Glutamatergic neuron (in vitro differentiated cells): ENCODE measurements around the gene GTF2IRD1. TPM values are rescaled to one million over a fixed set of nuclear protein-coding genes. Genes with fewer than 3 reads are reported as not detected.

Experiments used
- DNase-seq: peaks from one replicate; pipeline ENCODE4 v3.0.0; 2022
- H3K27ac Mint-ChIP-seq: one replicate; pipeline ENCODE4 v1.8.0; 2020; ENCODE audit warnings: mild to moderate bottlenecking, mixed read lengths, inconsistent platforms; ENCODE audit not compliant: unreplicated experiment
- H3K27me3 Mint-ChIP-seq: one replicate; pipeline ENCODE4 v1.8.0; 2020; ENCODE audit warnings: mild to moderate bottlenecking, moderate library complexity, mixed read lengths, inconsistent platforms; ENCODE audit not compliant: unreplicated experiment
- H3K36me3 Mint-ChIP-seq: one replicate; pipeline ENCODE4 v1.8.0; 2020; ENCODE audit warnings: mild to moderate bottlenecking, mixed read lengths, inconsistent platforms; ENCODE audit not compliant: unreplicated experiment
- H3K4me1 Mint-ChIP-seq: one replicate; pipeline ENCODE4 v1.8.0; 2020; ENCODE audit warnings: mild to moderate bottlenecking, low read depth, mixed read lengths, inconsistent platforms; ENCODE audit not compliant: unreplicated experiment
- H3K4me3 Mint-ChIP-seq: one replicate; pipeline ENCODE4 v1.8.0; 2020; ENCODE audit warnings: mild to moderate bottlenecking, mixed read lengths, inconsistent platforms; ENCODE audit not compliant: unreplicated experiment
- H3K9me3 Mint-ChIP-seq: one replicate; pipeline ENCODE4 v1.8.0; 2020; ENCODE audit warnings: mild to moderate bottlenecking, moderate library complexity, mixed read lengths, inconsistent platforms; ENCODE audit not compliant: unreplicated experiment
- total RNA-seq: library from RNA; stranded (reverse); fragmentation: NEBNext Ultra II Directional; extraction: Animal tissue kit (Norgen Biotek cat#: 25700); gene quantifications from one replicate; pipeline ENCODE4 v1.2.1, GENCODE V29; 2021; ENCODE audit not compliant: unreplicated experiment
- TF ChIP-seq, protein P1 (sequence below): fragments of 200-600 bp; sonication (generic); IDR thresholded peaks from one replicate; pipeline ENCODE4 v1.5.0; 2021; ENCODE audit not compliant: partially characterized antibody, unreplicated experiment

Gene GTF2IRD1
- total RNA-seq, 1 donor from 2014 or later, result 59.4 TPM

- no peak overlapping the region for H3K4me3 Mint-ChIP-seq
- peaks cover 6% of the 10 kb centered on the region for H3K9me3 Mint-ChIP-seq
- H3K27ac Mint-ChIP-seq, result no peak overlapping the region
- H3K36me3 Mint-ChIP-seq, result no peaks in the 10 kb centered on the region
- no peaks in the 10 kb centered on the region for H3K4me1 Mint-ChIP-seq
- TF ChIP-seq, protein P1, sequence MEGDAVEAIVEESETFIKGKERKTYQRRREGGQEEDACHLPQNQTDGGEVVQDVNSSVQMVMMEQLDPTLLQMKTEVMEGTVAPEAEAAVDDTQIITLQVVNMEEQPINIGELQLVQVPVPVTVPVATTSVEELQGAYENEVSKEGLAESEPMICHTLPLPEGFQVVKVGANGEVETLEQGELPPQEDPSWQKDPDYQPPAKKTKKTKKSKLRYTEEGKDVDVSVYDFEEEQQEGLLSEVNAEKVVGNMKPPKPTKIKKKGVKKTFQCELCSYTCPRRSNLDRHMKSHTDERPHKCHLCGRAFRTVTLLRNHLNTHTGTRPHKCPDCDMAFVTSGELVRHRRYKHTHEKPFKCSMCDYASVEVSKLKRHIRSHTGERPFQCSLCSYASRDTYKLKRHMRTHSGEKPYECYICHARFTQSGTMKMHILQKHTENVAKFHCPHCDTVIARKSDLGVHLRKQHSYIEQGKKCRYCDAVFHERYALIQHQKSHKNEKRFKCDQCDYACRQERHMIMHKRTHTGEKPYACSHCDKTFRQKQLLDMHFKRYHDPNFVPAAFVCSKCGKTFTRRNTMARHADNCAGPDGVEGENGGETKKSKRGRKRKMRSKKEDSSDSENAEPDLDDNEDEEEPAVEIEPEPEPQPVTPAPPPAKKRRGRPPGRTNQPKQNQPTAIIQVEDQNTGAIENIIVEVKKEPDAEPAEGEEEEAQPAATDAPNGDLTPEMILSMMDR, result no peak
- DNase-seq, result no peak
- peaks cover 9% of the 10 kb centered on the region for H3K27me3 Mint-ChIP-seq
These were observed 68.1 kb downstream of the GTF2IRD1 start for GRCh38 chr7:74521855-74522254.

DNA sequence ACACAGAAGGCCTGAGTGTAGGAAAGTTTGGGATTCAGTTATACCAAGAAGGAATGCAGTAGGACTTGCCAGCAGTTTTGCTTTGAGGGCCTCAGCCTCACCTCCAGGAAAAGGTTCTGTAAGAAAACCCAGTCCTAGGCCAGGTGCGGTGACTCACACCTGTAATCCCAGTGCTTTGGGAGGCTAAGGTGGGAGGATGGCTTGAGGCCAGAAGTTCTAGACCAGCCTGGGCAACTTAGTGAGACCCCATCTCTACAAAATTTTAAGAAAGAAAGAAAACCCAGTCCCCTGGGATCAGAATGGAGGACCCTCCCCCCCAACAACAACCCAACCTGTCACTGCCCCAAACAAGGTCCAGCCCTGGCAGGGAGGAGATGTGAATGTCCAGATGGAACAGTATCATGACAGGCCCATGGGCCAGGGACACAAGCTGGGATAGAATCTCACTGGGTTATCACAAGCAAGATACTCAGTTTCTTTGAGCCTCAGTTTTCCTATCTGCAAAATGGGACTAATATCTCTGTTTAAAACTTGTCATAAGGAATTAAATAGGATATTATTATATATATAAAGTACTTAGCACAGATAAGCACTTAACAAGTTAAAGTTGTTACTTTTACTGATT is 68.7 kb downstream of the GTF2IRD1 start:
- TF ChIP-seq, protein P1, result no peak
- no peak for DNase-seq
- Mint-ChIP-seq H3K4me1 (no peaks in the 10 kb centered on the region), H3K4me3 (no peak overlapping the region), H3K36me3 (no peaks in the 10 kb centered on the region), H3K27ac (no peak overlapping the region), H3K27me3 (peaks cover 6% of the 10 kb centered on the region), H3K9me3 (peaks cover 5% of the 10 kb centered on the region)

- Mint-ChIP-seq H3K4me3 (no peak overlapping the region), H3K27me3 (peaks cover 6% of the 10 kb centered on the region), H3K4me1 (no peaks in the 10 kb centered on the region), H3K27ac (no peak overlapping the region), H3K9me3 (peaks cover 5% of the 10 kb centered on the region), H3K36me3 (no peaks in the 10 kb centered on the region)
- TF ChIP-seq, protein P1, result no peak
- no peak for DNase-seq
These were observed 69.3 kb downstream of the GTF2IRD1 start for GRCh38 chr7:74523015-74523414.

GRCh38 chr7:74525140-74525539 is 71.4 kb downstream of the GTF2IRD1 start:
- Mint-ChIP-seq H3K9me3 (peaks cover 5% of the 10 kb centered on the region), H3K36me3 (no peaks in the 10 kb centered on the region), H3K4me1 (no peaks in the 10 kb centered on the region), H3K4me3 (no peak overlapping the region), H3K27me3 (peaks cover 6% of the 10 kb centered on the region), H3K27ac (no peak overlapping the region)
- TF ChIP-seq, protein P1, result no peak
- DNase-seq, result no peak

GRCh38 chr7:74525881-74526280 is 72.2 kb downstream of the GTF2IRD1 start:
- no peaks in the 10 kb centered on the region for H3K4me1 Mint-ChIP-seq
- peaks cover 5% of the 10 kb centered on the region for H3K9me3 Mint-ChIP-seq
- no peak overlapping the region for H3K27ac Mint-ChIP-seq
- no peaks in the 10 kb centered on the region for H3K36me3 Mint-ChIP-seq
- TF ChIP-seq, protein P1, result no peak
- DNase-seq, result no peak
- H3K4me3 Mint-ChIP-seq, result no peak overlapping the region
- peaks cover 6% of the 10 kb centered on the region for H3K27me3 Mint-ChIP-seq
